Colon (tissue), 2 donors: ENCODE measurements around the gene SCFD2.
"Not testable (repeated sequence)": the region's sequence is repeated elsewhere in the genome, so short reads cannot be mapped to it uniquely, and the experiment has no call there.

Experiments
- FAIRE-seq: peaks from 2 replicates; lab custom pipeline; 2012; peaks lifted over from hg19 to GRCh38; lab: Jason Lieb, UNC
- donor health status: control.
- donor health status: control.

SCFD2 gene

DNA sequence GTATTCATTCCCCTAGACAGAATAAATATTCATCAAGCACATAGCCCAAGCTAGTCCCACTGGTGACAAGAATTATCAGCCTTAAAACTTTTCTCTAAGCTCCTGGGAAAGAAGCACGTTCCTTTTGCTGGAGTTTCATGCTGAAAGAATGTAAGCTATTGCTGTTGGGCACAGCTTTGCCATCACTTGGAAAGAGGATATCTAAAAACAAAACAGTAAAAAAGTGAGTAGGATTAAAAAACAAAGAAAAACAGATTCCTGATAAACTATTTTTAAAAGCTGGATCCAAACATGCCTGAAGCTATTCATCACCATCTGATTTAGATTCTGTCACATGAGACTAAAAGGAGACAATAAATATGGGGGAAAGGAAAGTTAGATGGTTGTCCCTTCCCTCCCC lies 176.8 kb downstream of the SCFD2 start:
- FAIRE-seq: no peak

DNA sequence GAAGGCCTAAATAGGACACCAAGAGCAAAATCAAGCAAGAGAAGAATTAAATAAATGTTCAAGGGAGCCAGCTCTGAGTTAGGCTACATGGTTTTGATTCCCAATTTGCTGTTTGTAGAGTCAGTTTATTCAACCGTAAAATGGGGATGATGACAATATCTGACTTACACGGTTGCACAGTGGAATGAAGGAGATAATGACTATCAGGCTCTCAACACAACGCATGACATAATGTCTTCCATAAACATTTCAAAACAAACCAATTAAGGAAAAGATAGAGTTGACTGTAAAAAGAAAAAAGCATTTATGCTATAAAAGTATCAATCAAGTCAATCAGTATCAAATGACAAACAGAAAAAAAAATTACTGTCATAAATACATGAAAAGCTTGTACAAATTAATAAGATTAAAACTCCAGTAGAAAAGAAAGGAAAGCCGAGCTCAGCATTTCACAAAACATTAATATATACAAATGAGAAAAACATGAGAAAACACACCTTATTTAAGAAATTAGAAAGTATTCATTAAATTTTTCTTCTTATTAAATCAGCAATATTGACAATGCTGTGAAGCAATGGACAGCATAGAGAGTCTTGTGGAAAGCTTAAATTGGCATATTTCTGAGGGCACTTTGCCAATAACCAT lies 179.0 kb downstream of the SCFD2 start:
- FAIRE-seq: peak; percentile 57

- no peak for FAIRE-seq
These were observed 179.8 kb downstream of the SCFD2 start for GRCh38 chr4:53185869-53186585.

GRCh38 chr4:53183754-53184153 lies 182.1 kb downstream of the SCFD2 start:
- FAIRE-seq: no peak

DNA sequence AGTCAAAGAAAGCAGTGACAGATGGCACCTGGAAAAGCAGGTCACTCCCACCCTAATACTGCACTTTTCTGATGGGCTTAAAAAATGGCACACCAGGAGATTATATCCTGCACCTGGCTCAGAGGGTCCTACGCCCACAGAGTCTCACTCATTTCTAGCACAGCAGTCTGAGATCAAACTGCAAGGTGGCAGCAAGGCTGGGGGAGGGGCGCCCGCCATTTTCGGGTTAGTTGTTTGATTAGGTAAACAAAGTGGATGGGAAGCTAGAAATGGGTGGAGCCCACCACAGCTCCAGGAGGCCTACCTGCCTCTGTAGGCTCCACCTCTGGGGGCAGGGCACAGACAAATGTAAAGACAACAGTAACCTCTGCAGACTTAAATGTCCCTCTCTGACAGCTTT lies 188.1 kb downstream of the SCFD2 start:
- not testable (repeated sequence) for FAIRE-seq

DNA sequence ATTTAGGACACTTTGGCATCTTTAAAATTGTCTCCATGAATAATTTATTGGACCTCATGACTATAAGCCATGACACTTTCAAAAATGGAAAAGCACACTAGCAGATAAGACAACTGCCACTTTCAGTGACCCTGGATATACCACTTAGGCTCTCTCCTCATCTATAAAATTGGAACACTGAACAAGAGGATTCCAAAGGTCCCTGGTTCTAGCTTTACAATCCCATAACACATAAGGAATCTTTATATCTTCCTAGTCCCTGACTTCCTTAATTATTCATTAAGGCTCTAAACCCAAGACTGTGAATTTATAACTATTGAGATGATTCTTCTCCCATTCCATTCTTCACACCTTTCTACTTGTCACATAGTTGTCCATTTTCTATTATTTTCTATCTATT lies 190.2 kb downstream of the SCFD2 start:
- FAIRE-seq: no peak

- no peak for FAIRE-seq
These were observed 191.0 kb downstream of the SCFD2 start for GRCh38 chr4:53174823-53175222.

- FAIRE-seq: no peak
These were observed 192.3 kb downstream of the SCFD2 start for GRCh38 chr4:53173576-53173975.

DNA sequence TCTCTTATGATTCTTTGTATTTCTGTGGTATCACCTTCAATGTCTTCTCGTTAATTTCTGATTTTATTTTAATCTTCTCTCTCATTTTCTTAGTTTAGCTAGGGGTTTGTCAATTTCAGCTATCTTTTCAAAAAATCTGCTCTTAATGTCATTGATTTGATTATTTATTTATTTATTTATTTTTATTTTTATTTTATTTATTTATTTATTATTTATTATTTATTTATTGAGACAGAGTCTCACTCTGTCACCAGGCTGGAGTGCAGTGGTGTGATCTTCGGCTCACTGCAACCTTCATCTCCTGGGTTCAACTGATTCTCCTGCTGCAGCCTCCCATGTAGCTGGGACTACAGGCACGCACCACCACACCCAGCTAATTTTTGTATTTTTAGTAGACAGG lies 194.1 kb downstream of the SCFD2 start:
- no peak for FAIRE-seq

- FAIRE-seq: no peak
These were observed 195.9 kb downstream of the SCFD2 start for GRCh38 chr4:53169695-53170617.

DNA sequence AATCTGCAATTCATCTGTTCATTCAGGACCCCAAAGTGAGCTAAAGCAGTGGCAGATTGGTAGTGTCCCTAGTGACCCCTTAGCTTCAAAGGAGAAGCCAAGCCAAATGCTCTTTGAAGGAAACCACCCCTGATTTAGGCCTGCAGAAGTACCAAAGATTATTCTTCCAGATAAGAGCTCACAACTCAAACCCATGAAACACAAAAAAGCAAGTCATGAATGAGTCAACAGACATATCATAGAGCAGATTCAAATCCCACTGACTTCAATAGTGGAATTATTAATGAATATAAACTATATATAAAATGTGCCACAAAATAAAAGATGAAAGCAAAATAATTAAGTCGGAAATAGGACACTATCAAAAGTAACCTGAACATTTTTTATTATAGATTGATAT lies 197.6 kb downstream of the SCFD2 start:
- FAIRE-seq: no peak

- no peak for FAIRE-seq
These were observed 202.9 kb downstream of the SCFD2 start for GRCh38 chr4:53162969-53163368.

DNA sequence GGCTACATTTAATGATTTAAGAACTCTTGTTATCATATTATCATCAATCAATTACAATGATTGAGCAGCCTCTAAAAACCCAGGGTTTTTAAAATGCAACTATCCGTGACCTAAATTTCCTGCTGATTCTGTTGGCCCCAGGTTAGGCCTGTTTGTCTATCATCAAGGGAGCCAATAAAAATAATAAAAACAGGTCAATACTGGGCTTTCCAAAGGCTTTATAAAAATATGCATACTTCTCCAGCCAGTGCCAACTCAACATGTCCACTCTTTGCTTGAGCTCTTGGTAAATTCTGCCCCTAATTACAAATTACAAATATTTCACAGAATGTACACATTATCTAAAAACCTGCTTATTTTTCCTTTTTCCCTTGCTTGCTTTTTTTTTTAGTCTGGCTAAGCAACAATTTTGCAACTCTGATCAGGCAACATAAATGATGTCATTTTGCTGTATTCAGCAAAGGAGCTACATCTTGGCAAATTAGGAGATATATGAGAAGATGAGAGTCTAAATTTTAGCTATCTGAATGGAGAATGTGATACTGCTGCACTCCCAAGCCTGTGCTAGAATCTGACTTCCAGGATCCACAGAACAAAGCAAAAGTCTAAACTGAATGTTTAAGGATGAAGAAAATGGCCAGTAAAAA lies 204.0 kb downstream of the SCFD2 start:
- no peak for FAIRE-seq

DNA sequence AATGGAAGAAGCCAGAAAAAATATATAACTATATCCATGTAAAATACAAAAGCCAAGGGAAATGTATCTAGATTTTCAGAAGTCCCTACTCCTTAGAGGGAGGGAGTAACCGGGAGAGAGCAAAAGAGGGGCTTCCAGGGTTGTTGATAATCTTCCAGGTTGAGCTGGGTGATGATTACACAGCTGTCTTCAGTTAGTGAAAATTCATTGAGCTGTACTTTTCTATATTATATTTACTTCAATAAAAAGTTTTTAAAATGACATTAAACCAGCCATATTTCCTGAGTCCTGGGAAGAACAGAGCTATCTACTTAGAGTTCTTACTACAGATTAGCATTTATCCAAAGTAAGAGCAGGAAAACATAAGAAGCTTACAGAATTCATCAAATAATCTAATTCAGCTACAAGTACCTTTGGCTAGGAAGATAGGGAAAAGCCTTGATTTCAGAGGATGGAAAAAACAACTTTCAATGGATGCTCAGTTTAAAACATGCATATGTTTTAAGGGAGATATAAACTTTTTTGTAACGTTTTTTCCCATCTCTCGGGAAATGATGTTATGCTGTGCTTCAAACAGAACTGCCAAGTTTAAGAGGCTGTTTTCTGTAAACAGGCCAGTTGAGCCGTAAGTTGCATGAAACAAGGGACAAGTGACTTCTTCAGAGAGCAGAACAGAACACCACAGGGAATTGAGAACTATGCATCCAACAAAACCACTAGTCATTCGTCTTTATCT lies 204.6 kb downstream of the SCFD2 start:
- FAIRE-seq: no peak

- no peak for FAIRE-seq
These were observed 209.0 kb downstream of the SCFD2 start for GRCh38 chr4:53156896-53157295.

GRCh38 chr4:53152467-53152866 lies 213.4 kb downstream of the SCFD2 start:
- no peak for FAIRE-seq

DNA sequence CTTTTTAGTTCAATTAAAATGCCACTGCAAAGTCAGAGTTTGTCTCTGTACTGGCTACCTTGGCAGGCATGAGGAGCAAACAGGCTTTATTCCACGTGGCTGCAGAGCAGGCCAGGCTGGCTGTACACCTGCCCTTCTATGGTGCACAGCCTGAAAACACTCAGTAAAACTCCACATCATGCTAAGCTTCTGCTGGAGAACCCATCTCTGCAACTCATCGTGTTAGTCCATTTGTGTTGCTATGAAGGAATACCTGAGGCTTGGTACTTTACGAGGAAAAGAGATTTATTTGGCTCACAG lies 214.4 kb downstream of the SCFD2 start:
- no peak for FAIRE-seq

GRCh38 chr4:53150631-53151488 lies 215.0 kb downstream of the SCFD2 start:
- no peak for FAIRE-seq

GRCh38 chr4:53147711-53148110 lies 218.2 kb downstream of the SCFD2 start:
- FAIRE-seq: no peak

DNA sequence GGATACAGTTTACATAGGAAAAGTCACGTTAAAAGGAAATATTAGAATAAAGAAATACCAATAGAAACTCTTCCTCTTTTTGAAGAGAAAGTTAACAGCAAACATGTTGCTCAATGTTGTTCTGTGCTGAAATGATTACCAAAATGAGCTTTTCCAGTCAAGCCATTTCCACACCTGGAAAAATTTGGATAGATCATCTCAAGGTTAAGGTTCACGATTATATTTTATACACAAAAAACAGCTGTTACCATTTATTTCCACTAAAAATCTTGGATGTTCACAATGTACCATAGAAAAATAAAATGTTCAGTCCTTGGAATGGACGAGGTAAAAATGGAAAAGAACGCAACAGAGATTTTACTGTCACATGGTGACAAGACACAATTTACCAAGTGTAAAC lies 218.7 kb downstream of the SCFD2 start:
- FAIRE-seq: no peak

DNA sequence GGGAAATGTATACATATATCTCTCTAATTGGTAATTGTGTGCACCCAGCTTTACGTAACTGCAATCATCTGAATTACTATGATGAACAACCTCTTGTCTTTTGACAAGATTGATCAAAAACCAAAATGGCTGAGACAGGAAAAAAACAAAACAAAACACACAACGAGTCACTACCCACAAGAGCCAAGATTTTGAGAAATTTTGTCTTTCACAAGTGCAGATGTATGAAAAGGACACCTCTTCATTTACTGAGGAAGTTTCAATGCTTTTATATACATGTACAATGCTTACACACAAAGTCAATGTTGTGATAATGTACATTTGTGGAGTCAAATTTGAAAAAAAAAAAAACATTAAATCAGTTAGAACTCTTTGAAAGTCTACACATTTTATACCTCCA lies 224.6 kb downstream of the SCFD2 start:
- FAIRE-seq: no peak
